Measurements from ENCODE around the gene CDPF1.

- TF ChIP-seq CTCF (conservative IDR thresholded peaks at IDR 0.05 in 1 of 2, IDR thresholded peaks at IDR 0.05 in 1 of 2; ENCODE audit: extremely low read depth in 1 of 2, insufficient read depth in 1 of 2, low read depth in 1 of 2, low read length in 2 of 2) (no peak), EZH2 (IDR thresholded peaks at IDR 0.05; ENCODE audit: borderline replicate concordance, low read length) (no peak)
These were observed 30.5 kb downstream of the CDPF1 start for GRCh38 chr22:46219636-46220035.
